ENCODE measurements around the gene OLFM4.
"Not testable (repeated sequence)": the region's sequence is repeated elsewhere in the genome, so short reads cannot be mapped to it uniquely, and the experiment has no call there.

The OLFM4 gene

GRCh38 chr13:53001444-53002225 lies 27.0 kb upstream of the OLFM4 start:
- no peak overlapping the region for H3K4me3 ChIP-seq (ENCODE audit: low read length)
- no peak for TF ChIP-seq CTCF (conservative IDR thresholded peaks at IDR 0.05; ENCODE audit: low read length)
- DNase-seq (ENCODE audit: low read depth) = no peak

- TF ChIP-seq CTCF (conservative IDR thresholded peaks at IDR 0.05; ENCODE audit: low read length) = no peak
- no peak for DNase-seq (ENCODE audit: low read depth)
- no peak overlapping the region for H3K4me3 ChIP-seq (ENCODE audit: low read length)
These were observed 24.0 kb upstream of the OLFM4 start for GRCh38 chr13:53004573-53004972.

GRCh38 chr13:53005626-53006025 lies 23.0 kb upstream of the OLFM4 start:
- TF ChIP-seq CTCF (conservative IDR thresholded peaks at IDR 0.05; ENCODE audit: low read length) = no peak
- no peak for DNase-seq (ENCODE audit: low read depth)
- H3K4me3 ChIP-seq (ENCODE audit: low read length) = no peak overlapping the region

GRCh38 chr13:53007872-53008271 lies 20.7 kb upstream of the OLFM4 start:
- TF ChIP-seq CTCF (conservative IDR thresholded peaks at IDR 0.05; ENCODE audit: low read length) = no peak
- DNase-seq (ENCODE audit: low read depth) = no peak
- H3K4me3 ChIP-seq (ENCODE audit: low read length) = no peak overlapping the region

GRCh38 chr13:53010374-53011105 lies 18.1 kb upstream of the OLFM4 start:
- no peak for DNase-seq (ENCODE audit: low read depth)
- H3K4me3 ChIP-seq (ENCODE audit: low read length) = no peak overlapping the region
- no peak for TF ChIP-seq CTCF (conservative IDR thresholded peaks at IDR 0.05; ENCODE audit: low read length)

- DNase-seq (ENCODE audit: low read depth) = no peak
- H3K4me3 ChIP-seq (ENCODE audit: low read length) = no peak overlapping the region
- TF ChIP-seq CTCF (conservative IDR thresholded peaks at IDR 0.05; ENCODE audit: low read length) = no peak
These were observed 15.9 kb upstream of the OLFM4 start for GRCh38 chr13:53012707-53013106.

GRCh38 chr13:53013113-53013512 lies 15.5 kb upstream of the OLFM4 start:
- no peak for TF ChIP-seq CTCF (conservative IDR thresholded peaks at IDR 0.05; ENCODE audit: low read length)
- H3K4me3 ChIP-seq (ENCODE audit: low read length) = no peak overlapping the region
- DNase-seq (ENCODE audit: low read depth) = no peak

- not testable (repeated sequence) for H3K4me3 ChIP-seq (ENCODE audit: low read length); DNase-seq (ENCODE audit: low read depth)
These were observed 14.6 kb upstream of the OLFM4 start for GRCh38 chr13:53014018-53014417.
